ENCODE results near the gene NAB2. TPM values are rescaled to one million over a fixed set of nuclear protein-coding genes. Genes with fewer than 3 reads are reported as not detected.
A peak's percentile ranks its signal among the peaks of the same experiment; 100 is the strongest.

Gene NAB2
- total RNA-seq, 1 donor from 2014 or later, result 30.7 TPM

DNA sequence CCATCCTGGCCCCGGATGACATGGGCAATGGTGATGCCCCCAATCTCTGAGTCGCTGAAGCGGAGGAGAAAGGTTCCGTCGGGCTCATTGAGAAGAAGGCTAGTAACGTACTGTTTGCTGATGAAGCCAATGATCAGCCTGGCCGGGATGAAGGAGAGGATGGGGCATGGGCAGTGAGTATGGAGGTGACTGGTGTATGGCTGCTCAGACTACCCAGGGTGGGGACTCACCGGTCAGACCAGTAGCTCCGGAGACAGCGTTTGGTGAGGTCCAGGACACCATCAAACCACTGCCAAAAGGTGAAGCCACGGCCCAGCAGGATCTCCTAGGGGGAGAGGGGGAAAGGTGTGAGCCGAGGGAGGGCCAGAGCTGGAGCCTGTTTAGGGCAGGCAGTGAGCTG is 10.9 kb downstream of the NAB2 start:
- no peaks in the 10 kb centered on the region for H3K9me3 Mint-ChIP-seq (ENCODE audit: low read depth)
- DNase-seq (ENCODE audit: low spot score), result no peak
- H3K36me3 Mint-ChIP-seq (ENCODE audit: low read depth), result peaks cover 14% of the 10 kb centered on the region
- no peak overlapping the region for H3K4me3 Mint-ChIP-seq (ENCODE audit: unreplicated experiment)
- H3K27me3 Mint-ChIP-seq (ENCODE audit: low read depth), result no peaks in the 10 kb centered on the region
- H3K27ac Mint-ChIP-seq (ENCODE audit: unreplicated experiment), result no peak overlapping the region
- TF ChIP-seq, protein P1, sequence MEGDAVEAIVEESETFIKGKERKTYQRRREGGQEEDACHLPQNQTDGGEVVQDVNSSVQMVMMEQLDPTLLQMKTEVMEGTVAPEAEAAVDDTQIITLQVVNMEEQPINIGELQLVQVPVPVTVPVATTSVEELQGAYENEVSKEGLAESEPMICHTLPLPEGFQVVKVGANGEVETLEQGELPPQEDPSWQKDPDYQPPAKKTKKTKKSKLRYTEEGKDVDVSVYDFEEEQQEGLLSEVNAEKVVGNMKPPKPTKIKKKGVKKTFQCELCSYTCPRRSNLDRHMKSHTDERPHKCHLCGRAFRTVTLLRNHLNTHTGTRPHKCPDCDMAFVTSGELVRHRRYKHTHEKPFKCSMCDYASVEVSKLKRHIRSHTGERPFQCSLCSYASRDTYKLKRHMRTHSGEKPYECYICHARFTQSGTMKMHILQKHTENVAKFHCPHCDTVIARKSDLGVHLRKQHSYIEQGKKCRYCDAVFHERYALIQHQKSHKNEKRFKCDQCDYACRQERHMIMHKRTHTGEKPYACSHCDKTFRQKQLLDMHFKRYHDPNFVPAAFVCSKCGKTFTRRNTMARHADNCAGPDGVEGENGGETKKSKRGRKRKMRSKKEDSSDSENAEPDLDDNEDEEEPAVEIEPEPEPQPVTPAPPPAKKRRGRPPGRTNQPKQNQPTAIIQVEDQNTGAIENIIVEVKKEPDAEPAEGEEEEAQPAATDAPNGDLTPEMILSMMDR (IDR thresholded peaks at IDR 0.05), result no peak
- peaks cover 3% of the 10 kb centered on the region for H3K4me1 Mint-ChIP-seq (ENCODE audit: low read depth)

DNA sequence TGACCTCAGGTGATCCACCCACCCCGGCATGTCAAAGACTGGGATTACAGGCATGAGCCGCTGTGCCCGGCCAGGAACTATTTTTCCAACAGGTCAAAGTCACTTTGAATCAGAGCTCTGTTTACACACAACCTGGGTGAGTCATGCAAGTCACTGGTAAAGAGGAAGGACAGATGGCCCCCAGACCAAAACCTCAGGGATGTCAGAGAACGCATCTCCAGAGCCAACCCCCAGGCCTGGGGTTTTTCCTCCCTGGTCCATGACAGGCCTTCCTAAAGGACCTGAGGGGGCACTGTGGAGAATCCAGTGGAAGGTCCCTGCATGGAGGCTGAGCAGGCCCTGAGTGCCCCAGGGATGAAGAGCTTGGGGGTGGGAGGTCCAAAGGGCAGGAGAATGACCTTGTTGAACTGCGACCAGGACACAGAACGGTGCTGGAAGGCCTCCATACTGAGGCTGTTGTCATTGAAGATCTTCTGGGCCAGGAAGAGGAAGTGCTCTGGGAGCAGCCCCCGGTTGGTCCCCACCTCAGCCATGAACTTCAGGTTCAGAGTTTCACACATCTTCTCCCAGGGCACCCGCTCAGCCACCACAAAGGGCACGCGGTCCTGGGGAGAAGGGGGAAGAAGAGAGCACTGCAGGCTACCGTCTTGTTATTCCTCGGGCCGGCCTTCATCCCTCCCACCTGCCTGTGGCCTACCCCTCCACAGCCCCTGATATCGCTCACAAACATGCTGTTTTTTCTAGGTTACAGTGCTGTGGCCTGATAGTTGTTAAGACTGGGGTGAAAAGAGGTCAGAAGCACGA is 13.2 kb downstream of the NAB2 start:
- peaks cover 23% of the 10 kb centered on the region for H3K36me3 Mint-ChIP-seq (ENCODE audit: low read depth)
- no peaks in the 10 kb centered on the region for H3K9me3 Mint-ChIP-seq (ENCODE audit: low read depth)
- H3K27me3 Mint-ChIP-seq (ENCODE audit: low read depth), result no peaks in the 10 kb centered on the region
- H3K4me1 Mint-ChIP-seq (ENCODE audit: low read depth), result no peaks in the 10 kb centered on the region
- peak overlapping the region; percentile 49 for H3K27ac Mint-ChIP-seq (ENCODE audit: unreplicated experiment)
- DNase-seq (ENCODE audit: low spot score), result no peak
- TF ChIP-seq, protein P1 (IDR thresholded peaks at IDR 0.05), result no peak
- no peak overlapping the region for H3K4me3 Mint-ChIP-seq (ENCODE audit: unreplicated experiment)

GRCh38 chr12:57103856-57104255 is 14.9 kb downstream of the NAB2 start:
- no peaks in the 10 kb centered on the region for H3K9me3 Mint-ChIP-seq (ENCODE audit: low read depth)
- no peak overlapping the region for H3K27ac Mint-ChIP-seq (ENCODE audit: unreplicated experiment)
- H3K27me3 Mint-ChIP-seq (ENCODE audit: low read depth), result no peaks in the 10 kb centered on the region
- H3K36me3 Mint-ChIP-seq (ENCODE audit: low read depth), result peaks cover 26% of the 10 kb centered on the region
- peaks cover 11% of the 10 kb centered on the region for H3K4me1 Mint-ChIP-seq (ENCODE audit: low read depth)
- no peak overlapping the region for H3K4me3 Mint-ChIP-seq (ENCODE audit: unreplicated experiment)
- TF ChIP-seq, protein P1 (IDR thresholded peaks at IDR 0.05), result no peak
- no peak for DNase-seq (ENCODE audit: low spot score)

DNA sequence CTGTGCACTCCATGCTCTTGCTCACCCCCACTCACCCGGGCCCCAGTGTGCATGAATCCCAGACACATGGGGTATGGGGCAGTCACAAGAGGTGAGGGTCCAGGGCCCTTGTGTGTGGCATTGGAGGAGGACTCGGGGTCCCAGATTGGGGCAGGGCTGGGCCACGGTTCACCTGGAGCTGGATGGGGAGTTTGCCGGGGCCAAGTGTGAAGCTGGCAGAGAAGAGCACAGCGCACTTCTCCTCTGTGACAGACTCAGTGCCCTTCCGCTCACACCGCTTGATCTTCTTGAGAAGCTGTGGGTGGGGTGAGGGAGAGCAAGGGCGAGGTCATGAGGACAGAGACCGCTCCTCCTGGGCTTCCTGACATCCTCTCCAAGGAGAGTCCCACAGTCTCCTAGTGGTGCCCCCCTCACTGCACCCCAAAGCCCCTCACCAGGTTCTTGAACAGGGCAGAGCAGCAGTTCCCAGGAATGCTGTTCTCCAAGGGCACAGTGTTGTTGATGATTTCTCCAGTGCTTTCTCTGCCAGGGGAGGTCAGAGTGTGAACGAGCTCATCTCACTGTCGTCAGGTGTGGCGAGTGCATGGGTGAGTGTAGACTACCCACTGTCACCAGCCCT is 15.5 kb downstream of the NAB2 start:
- TF ChIP-seq, protein P1 (IDR thresholded peaks at IDR 0.05), result no peak
- Mint-ChIP-seq H3K4me3 (ENCODE audit: unreplicated experiment) (no peak overlapping the region), H3K4me1 (ENCODE audit: low read depth) (peaks cover 13% of the 10 kb centered on the region), H3K27me3 (ENCODE audit: low read depth) (no peaks in the 10 kb centered on the region), H3K27ac (ENCODE audit: unreplicated experiment) (no peak overlapping the region), H3K9me3 (ENCODE audit: low read depth) (no peaks in the 10 kb centered on the region), H3K36me3 (ENCODE audit: low read depth) (peaks cover 24% of the 10 kb centered on the region)
- no peak for DNase-seq (ENCODE audit: low spot score)

DNA sequence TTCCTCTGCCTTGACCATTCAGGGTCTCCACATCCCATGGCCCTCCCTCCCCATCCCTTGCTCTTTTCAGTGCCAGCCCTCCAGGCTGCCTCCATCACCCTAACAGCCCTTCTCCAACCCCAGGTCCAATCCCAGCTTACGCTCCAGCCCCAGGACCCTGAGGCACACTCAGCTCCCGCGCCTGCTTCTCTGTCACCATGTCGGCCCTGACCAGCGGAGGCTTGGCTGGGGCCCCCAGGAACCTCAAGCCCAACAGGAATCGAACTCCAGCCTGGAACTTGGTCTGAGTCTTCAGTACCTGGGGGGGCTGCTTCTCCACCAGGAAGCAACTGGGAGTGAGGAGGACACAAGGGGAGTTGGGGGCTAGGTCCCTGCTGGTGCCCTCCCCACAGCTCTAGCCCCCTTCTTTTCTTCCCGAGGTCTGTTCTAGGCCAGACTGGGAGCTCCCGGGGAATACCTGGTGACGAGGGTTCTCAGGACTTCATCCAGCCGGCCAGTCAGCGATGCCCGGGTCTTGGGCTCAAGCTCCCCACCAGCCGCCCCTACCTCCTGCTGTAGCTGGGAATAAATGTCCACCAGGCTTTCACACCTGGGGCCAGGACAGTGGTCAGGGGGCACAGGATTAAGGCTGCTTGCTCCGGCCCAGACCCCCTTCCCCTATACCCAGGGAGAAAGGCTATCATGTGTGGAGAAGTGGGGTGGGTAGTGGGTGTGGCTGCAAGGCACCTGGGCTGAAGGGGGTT is 16.3 kb downstream of the NAB2 start:
- H3K4me1 Mint-ChIP-seq (ENCODE audit: low read depth), result peaks cover 21% of the 10 kb centered on the region
- H3K4me3 Mint-ChIP-seq (ENCODE audit: unreplicated experiment), result no peak overlapping the region
- H3K27ac Mint-ChIP-seq (ENCODE audit: unreplicated experiment), result no peak overlapping the region
- TF ChIP-seq, protein P1 (IDR thresholded peaks at IDR 0.05), result no peak
- no peaks in the 10 kb centered on the region for H3K27me3 Mint-ChIP-seq (ENCODE audit: low read depth)
- H3K9me3 Mint-ChIP-seq (ENCODE audit: low read depth), result no peaks in the 10 kb centered on the region
- H3K36me3 Mint-ChIP-seq (ENCODE audit: low read depth), result peaks cover 23% of the 10 kb centered on the region
- no peak for DNase-seq (ENCODE audit: low spot score)
